Effector memory CD4-positive, alpha-beta T cell (primary cell): ENCODE data around the gene OPALIN.

ENCODE experiments used
- DNase-seq, 3 donors: peaks; one replicate each; pipeline ENCODE4 v3.0.0-alpha.2; 2020
- H3K27ac ChIP-seq: 2 replicates; pipeline ENCODE4 v1.7.0; 2013; ENCODE audit warnings: mild to moderate bottlenecking, low read length, moderate library complexity; ENCODE audit not compliant: insufficient read depth, poor library complexity, severe bottlenecking
- H3K27me3 ChIP-seq: replicated peaks from 2 replicates; pipeline ENCODE4 v1.7.0; 2013; ENCODE audit warnings: mild to moderate bottlenecking, low read length; ENCODE audit not compliant: insufficient read depth, control insufficient read depth, poor library complexity, severe bottlenecking
- H3K36me3 ChIP-seq: 2 replicates; pipeline ENCODE4 v1.7.0; 2013; ENCODE audit warnings: mild to moderate bottlenecking, low read length, moderate library complexity; ENCODE audit not compliant: control insufficient read depth, insufficient read depth
- H3K4me1 ChIP-seq: 2 replicates; pipeline ENCODE4 v1.7.0; 2013; ENCODE audit warnings: low read length, mild to moderate bottlenecking; ENCODE audit not compliant: control insufficient read depth, insufficient read depth, poor library complexity, severe bottlenecking
- H3K4me3 ChIP-seq: 2 replicates; pipeline ENCODE4 v1.7.0; 2013; ENCODE audit warnings: low read length, low read depth, mild to moderate bottlenecking; ENCODE audit not compliant: insufficient read depth, poor library complexity, severe bottlenecking
- H3K9me3 ChIP-seq: 2 replicates; pipeline ENCODE4 v1.7.0; 2013; ENCODE audit warnings: mild to moderate bottlenecking, low read length, moderate library complexity; ENCODE audit not compliant: control insufficient read depth

Gene OPALIN

GRCh38 chr10:96341219-96342182 is 17.3 kb downstream of the OPALIN start:
- Histone ChIP-seq H3K9me3 (no peaks in the 10 kb centered on the region), H3K27ac (no peak overlapping the region), H3K4me3 (no peak overlapping the region), H3K27me3 (no peaks in the 10 kb centered on the region), H3K36me3 (no peaks in the 10 kb centered on the region), H3K4me1 (no peaks in the 10 kb centered on the region)
- no peak for DNase-seq

- Histone ChIP-seq H3K4me3 (no peak overlapping the region), H3K36me3 (no peaks in the 10 kb centered on the region), H3K27ac (no peak overlapping the region), H3K9me3 (no peaks in the 10 kb centered on the region), H3K27me3 (no peaks in the 10 kb centered on the region), H3K4me1 (no peaks in the 10 kb centered on the region)
- DNase-seq, result peak in 1 of 3 donors; percentile 34
Measured at GRCh38 chr10:96339956-96340904, 18.6 kb downstream of the OPALIN start.

GRCh38 chr10:96339383-96339782 is 19.4 kb downstream of the OPALIN start:
- Histone ChIP-seq H3K9me3 (no peaks in the 10 kb centered on the region), H3K27me3 (peaks cover under 1% of the 10 kb centered on the region), H3K36me3 (no peaks in the 10 kb centered on the region), H3K4me1 (no peaks in the 10 kb centered on the region), H3K27ac (no peak overlapping the region), H3K4me3 (no peak overlapping the region)
- DNase-seq, result no peak

GRCh38 chr10:96338279-96338925 is 20.4 kb downstream of the OPALIN start:
- DNase-seq, result no peak
- H3K27me3 ChIP-seq, result peaks cover 4% of the 10 kb centered on the region
- no peak overlapping the region for H3K27ac ChIP-seq

GRCh38 chr10:96337106-96337505 is 21.7 kb downstream of the OPALIN start:
- Histone ChIP-seq H3K4me1 (no peaks in the 10 kb centered on the region), H3K27ac (no peak overlapping the region), H3K9me3 (no peaks in the 10 kb centered on the region), H3K27me3 (peaks cover 4% of the 10 kb centered on the region), H3K4me3 (no peak overlapping the region), H3K36me3 (no peaks in the 10 kb centered on the region)
- no peak for DNase-seq

More at GRCh38 chr10:96338279-96338925, 20.4 kb downstream of the OPALIN start:
- H3K9me3 ChIP-seq, result no peaks in the 10 kb centered on the region
- no peaks in the 10 kb centered on the region for H3K36me3 ChIP-seq
- H3K4me3 ChIP-seq, result no peak overlapping the region
- no peaks in the 10 kb centered on the region for H3K4me1 ChIP-seq

GRCh38 chr10:96334616-96335526 is 23.9 kb downstream of the OPALIN start:
- Histone ChIP-seq H3K9me3 (no peaks in the 10 kb centered on the region), H3K27me3 (peaks cover 4% of the 10 kb centered on the region), H3K36me3 (no peaks in the 10 kb centered on the region), H3K4me3 (no peak overlapping the region), H3K27ac (no peak overlapping the region), H3K4me1 (no peaks in the 10 kb centered on the region)
- DNase-seq, result no peak

GRCh38 chr10:96333101-96333500 is 25.7 kb downstream of the OPALIN start:
- no peak for DNase-seq
- H3K4me3 ChIP-seq, result no peak overlapping the region
- H3K27ac ChIP-seq, result no peak overlapping the region
- no peaks in the 10 kb centered on the region for H3K4me1 ChIP-seq
- H3K27me3 ChIP-seq, result peaks cover 4% of the 10 kb centered on the region
- no peaks in the 10 kb centered on the region for H3K9me3 ChIP-seq
- no peaks in the 10 kb centered on the region for H3K36me3 ChIP-seq

GRCh38 chr10:96327462-96327861 is 31.3 kb downstream of the OPALIN start:
- Histone ChIP-seq H3K4me1 (no peaks in the 10 kb centered on the region), H3K9me3 (no peaks in the 10 kb centered on the region), H3K4me3 (no peak overlapping the region), H3K36me3 (no peaks in the 10 kb centered on the region), H3K27ac (no peak overlapping the region), H3K27me3 (no peaks in the 10 kb centered on the region)
- no peak for DNase-seq
